HEK293 (cell line): ENCODE results near the gene HERC2.

ENCODE experiments used
- KLF16 ChIP-seq: fragments of 450-650 bp; formaldehyde crosslinking; IDR thresholded peaks from 2 replicates; pipeline ENCODE4 v1.5.1; 2017; ENCODE audit warnings: missing biosample characterization, missing genetic modification characterization
- KLF17 ChIP-seq: fragments of 450-650 bp; formaldehyde crosslinking; IDR thresholded peaks from 2 replicates; pipeline ENCODE4 v1.5.1; 2016; ENCODE audit warnings: missing biosample characterization, missing genetic modification characterization
- ZBTB20 ChIP-seq: fragments of 450-650 bp; formaldehyde crosslinking; IDR thresholded peaks from 2 replicates; pipeline ENCODE4 v1.5.1; 2016; ENCODE audit warnings: missing biosample characterization, missing genetic modification characterization
- ZBTB49 ChIP-seq: fragments of 450-650 bp; formaldehyde crosslinking; IDR thresholded peaks from 2 replicates; pipeline ENCODE4 v1.5.1; 2016; ENCODE audit warnings: missing biosample characterization, missing genetic modification characterization, low read depth
- ZBTB7A ChIP-seq: fragments of 450-650 bp; formaldehyde crosslinking; IDR thresholded peaks from 2 replicates; pipeline ENCODE4 v1.5.1; 2016; ENCODE audit warnings: low read depth, missing biosample characterization, missing genetic modification characterization
- ZNF350 ChIP-seq: fragments of 450-650 bp; formaldehyde crosslinking; IDR thresholded peaks from 2 replicates; pipeline ENCODE4 v1.5.0; 2017; ENCODE audit warnings: missing biosample characterization, mild to moderate bottlenecking, missing genetic modification characterization
- ZNF354C ChIP-seq: fragments of 450-650 bp; formaldehyde crosslinking; IDR thresholded peaks from 2 replicates; pipeline ENCODE4 v1.5.1; 2016; ENCODE audit warnings: missing biosample characterization, missing genetic modification characterization, low read depth, borderline replicate concordance
- ZNF416 ChIP-seq: fragments of 450-650 bp; formaldehyde crosslinking; IDR thresholded peaks from 2 replicates; pipeline ENCODE4 v1.5.1; 2016; ENCODE audit warnings: missing biosample characterization, missing genetic modification characterization
- ZNF548 ChIP-seq: fragments of 450-650 bp; formaldehyde crosslinking; IDR thresholded peaks from 2 replicates; pipeline ENCODE4 v1.5.1; 2016; ENCODE audit warnings: missing biosample characterization, missing genetic modification characterization
- ZNF623 ChIP-seq: fragments of 450-650 bp; formaldehyde crosslinking; IDR thresholded peaks from 2 replicates; pipeline ENCODE4 v1.5.1; 2016; ENCODE audit warnings: missing biosample characterization, missing genetic modification characterization
- TF ChIP-seq, protein P1 (sequence below): fragments of 450-650 bp; formaldehyde crosslinking; IDR thresholded peaks from 2 replicates; pipeline ENCODE4 v1.5.1; 2016; ENCODE audit warnings: missing biosample characterization, missing genetic modification characterization
- TF ChIP-seq, protein P2 (sequence below): fragments of 450-650 bp; formaldehyde crosslinking; IDR thresholded peaks from 2 replicates; pipeline ENCODE4 v1.5.1; 2016; ENCODE audit warnings: missing biosample characterization, missing genetic modification characterization
- TF ChIP-seq, protein P3 (sequence below): fragments of 450-650 bp; IDR thresholded peaks from 2 replicates; pipeline ENCODE4 v1.5.1; 2018; ENCODE audit warnings: missing biosample characterization, mild to moderate bottlenecking, missing genetic modification characterization
- TF ChIP-seq, protein P4 (sequence below): fragments of 450-650 bp; formaldehyde crosslinking; IDR thresholded peaks from 2 replicates; pipeline ENCODE4 v1.5.1; 2016; ENCODE audit warnings: missing biosample characterization, missing genetic modification characterization

- TF ChIP-seq, protein P1, sequence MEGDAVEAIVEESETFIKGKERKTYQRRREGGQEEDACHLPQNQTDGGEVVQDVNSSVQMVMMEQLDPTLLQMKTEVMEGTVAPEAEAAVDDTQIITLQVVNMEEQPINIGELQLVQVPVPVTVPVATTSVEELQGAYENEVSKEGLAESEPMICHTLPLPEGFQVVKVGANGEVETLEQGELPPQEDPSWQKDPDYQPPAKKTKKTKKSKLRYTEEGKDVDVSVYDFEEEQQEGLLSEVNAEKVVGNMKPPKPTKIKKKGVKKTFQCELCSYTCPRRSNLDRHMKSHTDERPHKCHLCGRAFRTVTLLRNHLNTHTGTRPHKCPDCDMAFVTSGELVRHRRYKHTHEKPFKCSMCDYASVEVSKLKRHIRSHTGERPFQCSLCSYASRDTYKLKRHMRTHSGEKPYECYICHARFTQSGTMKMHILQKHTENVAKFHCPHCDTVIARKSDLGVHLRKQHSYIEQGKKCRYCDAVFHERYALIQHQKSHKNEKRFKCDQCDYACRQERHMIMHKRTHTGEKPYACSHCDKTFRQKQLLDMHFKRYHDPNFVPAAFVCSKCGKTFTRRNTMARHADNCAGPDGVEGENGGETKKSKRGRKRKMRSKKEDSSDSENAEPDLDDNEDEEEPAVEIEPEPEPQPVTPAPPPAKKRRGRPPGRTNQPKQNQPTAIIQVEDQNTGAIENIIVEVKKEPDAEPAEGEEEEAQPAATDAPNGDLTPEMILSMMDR (tag by site-specific recombination) = no peak
- TF ChIP-seq, protein P2, sequence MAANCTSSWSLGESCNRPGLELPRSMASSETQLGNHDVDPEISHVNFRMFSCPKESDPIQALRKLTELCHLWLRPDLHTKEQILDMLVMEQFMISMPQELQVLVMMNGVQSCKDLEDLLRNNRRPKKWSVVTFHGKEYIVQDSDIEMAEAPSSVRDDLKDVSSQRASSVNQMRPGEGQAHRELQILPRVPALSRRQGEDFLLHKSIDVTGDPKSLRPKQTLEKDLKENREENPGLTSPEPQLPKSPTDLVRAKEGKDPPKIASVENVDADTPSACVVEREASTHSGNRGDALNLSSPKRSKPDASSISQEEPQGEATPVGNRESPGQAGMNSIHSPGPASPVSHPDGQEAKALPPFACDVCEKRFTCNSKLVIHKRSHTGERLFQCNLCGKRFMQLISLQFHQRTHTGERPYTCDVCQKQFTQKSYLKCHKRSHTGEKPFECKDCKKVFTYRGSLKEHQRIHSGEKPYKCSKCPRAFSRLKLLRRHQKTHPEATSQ (tag by site-specific recombination) = no peak
- TF ChIP-seq ZBTB7A (tag by site-specific recombination) = no peak
- TF ChIP-seq ZNF350 (tag by site-specific recombination) = no peak
- no peak for TF ChIP-seq ZBTB20 (tag by site-specific recombination)
- TF ChIP-seq, protein P3, sequence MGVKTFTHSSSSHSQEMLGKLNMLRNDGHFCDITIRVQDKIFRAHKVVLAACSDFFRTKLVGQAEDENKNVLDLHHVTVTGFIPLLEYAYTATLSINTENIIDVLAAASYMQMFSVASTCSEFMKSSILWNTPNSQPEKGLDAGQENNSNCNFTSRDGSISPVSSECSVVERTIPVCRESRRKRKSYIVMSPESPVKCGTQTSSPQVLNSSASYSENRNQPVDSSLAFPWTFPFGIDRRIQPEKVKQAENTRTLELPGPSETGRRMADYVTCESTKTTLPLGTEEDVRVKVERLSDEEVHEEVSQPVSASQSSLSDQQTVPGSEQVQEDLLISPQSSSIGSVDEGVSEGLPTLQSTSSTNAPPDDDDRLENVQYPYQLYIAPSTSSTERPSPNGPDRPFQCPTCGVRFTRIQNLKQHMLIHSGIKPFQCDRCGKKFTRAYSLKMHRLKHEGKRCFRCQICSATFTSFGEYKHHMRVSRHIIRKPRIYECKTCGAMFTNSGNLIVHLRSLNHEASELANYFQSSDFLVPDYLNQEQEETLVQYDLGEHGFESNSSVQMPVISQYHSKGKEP (tag by site-specific recombination) = no peak
- TF ChIP-seq KLF17 (tag by site-specific recombination) = no peak
- no peak for TF ChIP-seq ZBTB49
- no peak for TF ChIP-seq ZNF354C (tag by site-specific recombination)
- TF ChIP-seq, protein P4, sequence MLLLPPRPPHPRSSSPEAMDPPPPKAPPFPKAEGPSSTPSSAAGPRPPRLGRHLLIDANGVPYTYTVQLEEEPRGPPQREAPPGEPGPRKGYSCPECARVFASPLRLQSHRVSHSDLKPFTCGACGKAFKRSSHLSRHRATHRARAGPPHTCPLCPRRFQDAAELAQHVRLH (tag by site-specific recombination) = no peak
- no peak for TF ChIP-seq ZNF548 (tag by site-specific recombination)
- no peak for TF ChIP-seq ZNF416 (tag by site-specific recombination)
- TF ChIP-seq KLF16 (tag by site-specific recombination) = no peak
- no peak for TF ChIP-seq ZNF623 (tag by site-specific recombination)
Observed at GRCh38 chr15:28068930-28069329, 253.0 kb downstream of the HERC2 start.
